NOMO-1 (cell line): ENCODE measurements around the gene KCNA5.

Experiments
- DNase-seq, 2 experiments: peaks; one replicate each; lab custom pipeline; 2025; ENCODE audit not compliant: unreplicated experiment in 2 of 2; lab: John Stamatoyannopoulos, UW

KCNA5 gene

DNA sequence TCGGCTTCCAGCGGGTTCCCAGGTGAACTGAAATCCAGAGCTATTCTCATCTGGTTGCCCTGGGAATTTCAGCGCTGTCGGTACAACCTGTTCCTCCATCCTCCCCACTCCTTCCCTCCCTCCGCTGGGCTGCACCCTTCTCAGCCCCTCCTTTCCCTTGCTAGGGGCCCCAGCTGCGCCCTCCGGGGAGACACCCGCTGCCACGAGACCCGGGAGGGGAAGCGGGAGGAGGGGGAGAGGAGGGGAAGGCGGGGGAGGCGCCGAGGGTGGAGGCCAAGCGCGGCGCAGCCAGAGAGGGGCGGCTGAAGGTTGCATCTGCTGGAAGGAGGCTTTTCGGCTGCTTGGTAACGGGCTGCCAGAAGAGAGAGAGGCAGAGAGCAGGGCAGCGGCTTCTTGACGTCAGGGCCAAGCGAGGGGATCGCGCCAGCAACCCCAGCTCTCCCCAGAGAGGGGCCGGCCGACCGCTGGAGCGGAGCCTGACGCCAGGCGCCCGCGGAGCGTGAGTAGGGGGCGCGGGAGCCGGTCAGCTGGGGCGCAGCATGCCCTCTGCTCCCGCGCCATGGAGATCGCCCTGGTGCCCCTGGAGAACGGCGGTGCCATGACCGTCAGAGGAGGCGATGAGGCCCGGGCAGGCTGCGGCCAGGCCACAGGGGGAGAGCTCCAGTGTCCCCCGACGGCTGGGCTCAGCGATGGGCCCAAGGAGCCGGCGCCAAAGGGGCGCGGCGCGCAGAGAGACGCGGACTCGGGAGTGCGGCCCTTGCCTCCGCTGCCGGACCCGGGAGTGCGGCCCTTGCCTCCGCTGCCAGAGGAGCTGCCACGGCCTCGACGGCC is at the start of gene KCNA5:
Gene KCNA5, plus strand, starts transcription at position 291 of the 831 bp plus-strand sequence. Its CDS starts 269 bp downstream, at position 560.
- DNase-seq = peak in 1 of 2 experiments; percentile 0

DNA sequence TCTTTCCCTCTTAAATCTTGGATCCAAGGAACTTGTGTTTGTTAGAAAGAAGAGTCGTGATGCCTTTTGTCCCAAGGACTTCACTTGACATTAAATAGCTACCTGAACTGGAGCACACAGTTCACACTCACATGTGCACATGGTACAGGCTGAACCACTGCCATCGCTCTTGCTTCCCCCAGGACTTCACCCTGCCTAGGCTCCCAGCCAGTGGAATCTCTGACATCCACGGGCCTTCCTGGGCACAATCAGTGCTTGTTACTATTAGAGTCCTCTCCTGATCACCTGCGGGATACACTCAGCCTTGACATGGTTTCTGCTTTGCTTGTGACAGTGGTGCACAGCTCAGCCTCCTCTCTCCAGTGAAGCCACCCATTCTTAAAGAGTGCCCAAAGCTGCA is 49.1 kb upstream of the KCNA5 start:
- no peak for DNase-seq

DNA sequence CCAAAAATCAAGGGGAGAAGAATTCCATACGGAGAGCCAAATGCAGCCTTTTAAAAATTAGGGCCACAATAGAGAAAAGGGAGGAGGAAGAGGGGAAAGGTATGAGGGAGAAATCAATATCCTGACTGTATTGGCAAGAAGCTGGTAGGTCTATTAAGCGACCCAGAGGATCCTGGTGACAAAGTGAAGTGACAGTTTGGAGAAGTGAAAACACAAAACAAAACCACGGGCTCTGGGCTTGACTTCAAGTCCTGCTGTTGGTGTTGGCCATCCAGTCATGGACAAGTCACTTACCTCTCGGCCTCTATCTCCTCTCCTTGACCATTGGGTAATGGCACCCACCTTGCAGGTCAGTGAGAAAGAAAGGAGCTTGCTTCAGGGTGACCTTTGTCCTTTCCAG is 47.0 kb upstream of the KCNA5 start:
- DNase-seq = peak in 1 of 2 experiments; percentile 35

DNA sequence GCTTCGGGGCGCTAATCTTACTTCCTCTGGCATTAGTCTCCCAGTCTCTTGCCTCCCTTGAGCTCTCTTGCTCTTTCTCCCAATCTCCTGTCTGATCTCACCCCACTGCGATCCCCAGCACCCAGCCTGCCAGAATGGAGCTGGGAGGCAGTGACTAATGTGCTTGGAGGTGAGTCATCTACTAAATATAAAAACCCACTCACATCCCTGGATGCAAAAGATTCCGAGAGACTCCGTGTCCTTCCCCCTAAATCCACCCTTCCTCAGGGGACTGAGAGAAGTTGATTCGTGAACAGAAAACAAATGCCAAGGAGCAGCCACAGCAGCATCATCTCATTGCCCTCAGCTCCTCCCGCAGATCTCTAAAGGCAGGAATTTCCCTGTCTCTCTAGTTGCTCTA is 45.7 kb upstream of the KCNA5 start:
- DNase-seq = no peak

DNA sequence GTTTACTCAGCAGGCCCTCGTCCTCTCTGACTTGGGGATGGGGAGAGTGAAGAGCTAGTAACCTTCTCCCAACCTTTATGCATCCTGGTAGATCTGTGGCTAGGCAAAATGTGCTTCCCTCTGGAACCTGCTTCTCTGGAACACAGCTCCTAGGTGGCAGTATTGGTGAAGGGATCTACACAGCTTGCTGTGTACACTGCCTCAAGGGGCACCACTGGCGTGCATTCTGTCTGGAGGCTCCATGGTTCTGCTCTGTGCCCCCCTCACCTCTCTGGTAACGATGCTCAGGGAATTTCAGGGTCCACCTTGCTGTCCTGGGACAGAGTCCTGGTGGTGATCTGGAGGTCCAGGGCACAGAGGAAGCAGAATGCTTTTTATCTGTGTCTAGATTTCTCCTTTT is 43.5 kb upstream of the KCNA5 start:
- no peak for DNase-seq

DNA sequence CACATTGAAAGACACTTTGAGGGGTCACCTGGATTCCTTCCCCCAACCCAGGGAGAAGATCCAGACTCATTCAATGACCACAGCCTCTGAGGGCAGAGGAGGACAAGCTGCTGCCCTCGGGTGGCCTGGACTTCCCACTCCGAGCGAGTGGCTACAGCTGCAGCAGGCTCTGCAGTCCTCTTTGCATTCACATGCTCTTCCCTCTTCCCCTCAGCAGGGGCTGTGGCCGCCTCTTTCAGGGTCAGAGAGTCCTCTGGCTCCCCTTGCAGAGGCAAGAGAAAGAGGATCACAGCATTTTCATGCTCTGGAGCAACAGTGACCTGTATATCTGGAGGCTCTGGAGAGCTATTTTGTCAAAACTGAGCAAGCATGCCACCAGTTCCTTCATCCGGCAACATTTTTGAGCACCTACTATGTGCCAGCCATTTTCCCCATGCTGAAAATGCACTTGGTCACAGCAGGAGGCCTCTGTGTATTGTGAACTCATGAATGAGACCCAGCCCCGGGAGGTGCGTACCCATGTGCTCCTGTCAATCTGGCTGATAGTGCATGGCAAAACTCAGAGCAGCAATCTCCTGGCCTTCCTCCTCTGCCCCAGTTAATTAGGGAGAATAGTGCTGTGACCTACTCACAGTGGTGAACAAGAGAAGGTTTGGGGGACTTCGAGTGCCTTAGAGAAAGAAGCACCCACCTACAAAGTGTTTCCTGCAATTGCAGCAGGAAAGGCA is 42.9 kb upstream of the KCNA5 start:
- DNase-seq = no peak

DNA sequence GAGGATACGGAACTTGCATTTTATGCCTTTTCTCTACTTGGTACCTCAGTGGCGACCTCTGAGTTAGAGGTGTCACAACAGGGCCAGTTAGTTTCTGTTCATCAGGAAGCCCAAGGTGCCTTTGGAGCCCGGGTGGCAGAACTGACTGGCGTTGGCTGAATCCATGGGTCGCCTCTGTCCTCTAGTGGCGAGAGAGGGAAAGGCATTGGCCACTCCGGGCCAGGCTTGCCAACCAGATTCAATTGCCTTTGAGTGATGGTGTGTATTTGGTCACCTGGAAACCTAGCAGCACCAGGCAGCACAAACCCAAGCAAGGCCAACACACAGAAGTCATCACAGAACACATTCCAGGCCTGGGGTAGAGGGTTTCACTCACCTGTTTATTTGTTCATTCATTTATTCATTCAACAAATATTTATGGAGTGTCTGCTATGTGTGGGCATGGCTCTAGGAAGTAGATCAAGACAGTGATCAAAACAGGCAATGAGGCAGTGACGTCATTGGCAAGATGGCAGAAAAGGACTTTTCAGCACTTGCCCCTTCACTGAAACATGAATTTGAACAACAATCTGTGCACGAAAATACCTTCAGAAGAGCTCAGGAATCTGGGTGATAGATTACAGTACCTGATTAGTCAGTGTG is 40.5 kb upstream of the KCNA5 start:
- DNase-seq = peak; percentile 58

DNA sequence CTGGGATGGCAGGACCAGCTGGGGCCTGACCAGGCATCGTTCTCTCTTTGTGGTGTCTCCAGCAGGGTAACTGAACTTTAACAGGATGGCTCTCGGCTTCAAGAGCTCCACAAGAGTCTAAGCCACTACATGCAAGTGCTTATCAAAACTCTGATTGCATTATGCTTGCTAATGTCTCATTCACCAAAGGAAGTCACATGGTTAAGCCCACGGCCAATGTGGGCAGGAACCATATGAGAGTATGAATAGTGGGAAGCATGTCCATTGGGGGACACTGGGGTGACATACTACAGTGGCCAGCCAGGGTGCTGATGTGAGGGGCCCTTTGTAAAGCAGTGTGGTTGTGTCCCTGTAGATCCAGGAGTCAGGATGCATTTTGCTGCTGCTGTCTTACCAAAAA is 35.0 kb upstream of the KCNA5 start:
- no peak for DNase-seq

DNA sequence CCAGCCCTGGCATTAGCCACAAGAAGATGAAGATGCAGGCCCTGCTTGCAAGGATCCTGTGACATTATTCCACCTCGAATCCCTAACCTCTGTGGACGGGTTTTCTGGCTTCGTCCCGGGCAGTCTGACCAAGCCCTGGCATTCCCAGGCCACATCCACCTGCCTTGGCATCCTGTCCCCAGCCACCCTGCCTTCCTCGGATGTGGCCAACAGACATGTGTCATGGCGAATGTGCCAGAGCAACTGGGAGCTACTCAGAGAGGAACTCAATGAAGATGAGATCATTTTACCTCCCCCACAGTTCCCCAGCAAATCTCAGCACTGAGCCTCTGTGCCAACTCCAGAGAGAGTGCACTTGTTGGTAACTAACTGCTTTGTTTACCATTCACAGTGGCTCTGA is 33.5 kb upstream of the KCNA5 start:
- no peak for DNase-seq

DNA sequence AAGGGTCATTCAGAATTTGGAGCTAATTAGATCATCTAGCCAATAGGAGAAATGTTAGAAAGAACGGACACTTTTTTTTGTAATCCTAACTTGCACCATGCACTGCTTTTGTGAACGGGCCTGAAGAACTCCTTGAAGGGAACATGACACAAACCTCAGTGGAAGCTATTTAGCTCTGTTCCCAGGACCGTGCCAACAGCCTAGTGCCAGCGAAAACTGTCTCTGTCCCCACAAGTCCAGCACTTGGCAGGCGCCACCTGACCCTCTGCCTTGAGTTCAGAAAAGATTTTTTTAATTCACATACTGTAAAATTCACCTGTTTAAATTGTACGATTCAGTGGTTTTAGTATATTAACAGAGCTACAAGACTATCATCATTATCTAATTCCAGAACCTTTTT is 31.3 kb upstream of the KCNA5 start:
- DNase-seq = no peak

DNA sequence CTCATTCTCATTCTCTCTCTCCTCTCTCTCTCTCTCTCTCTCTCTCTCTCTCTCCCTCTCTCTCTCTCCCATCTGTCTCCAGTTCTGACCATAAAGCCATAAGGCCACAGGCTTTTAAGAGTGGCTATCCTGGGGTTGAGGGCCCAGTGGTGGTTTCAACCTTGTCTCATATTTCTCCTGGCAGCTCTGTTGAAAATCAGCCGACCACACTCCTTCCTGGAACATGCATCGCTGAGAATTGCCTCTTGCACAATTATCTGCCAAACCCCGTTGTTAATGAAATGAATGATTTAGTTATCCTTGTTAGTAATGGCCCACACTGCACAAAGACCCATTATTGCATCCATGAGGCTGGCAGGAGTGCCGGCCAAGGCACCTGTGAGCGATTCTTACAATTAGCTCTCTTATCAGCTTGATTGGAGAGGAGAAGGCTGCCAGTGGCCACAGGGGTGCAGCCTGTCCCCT is 30.4 kb upstream of the KCNA5 start:
- peak in 1 of 2 experiments; percentile 15 for DNase-seq

DNA sequence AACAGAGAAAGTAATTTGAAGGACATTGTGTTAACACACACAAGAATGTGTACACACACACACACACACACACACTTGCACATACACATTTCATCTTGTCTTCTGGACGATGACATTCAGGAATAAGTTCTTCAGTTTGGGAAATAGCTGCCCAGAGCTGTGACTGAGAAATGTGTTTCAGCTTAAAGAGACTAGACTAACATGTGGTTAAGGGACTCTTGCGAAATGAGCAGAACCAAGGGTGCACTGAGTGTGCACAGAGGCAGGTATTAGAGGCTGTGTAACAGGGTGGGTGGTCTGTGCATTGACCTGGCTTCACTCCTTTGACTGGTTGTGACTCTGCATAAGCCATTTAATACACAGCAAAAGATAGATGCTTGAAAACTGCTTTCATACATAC is 29.4 kb upstream of the KCNA5 start:
- DNase-seq = peak in 1 of 2 experiments; percentile 33

DNA sequence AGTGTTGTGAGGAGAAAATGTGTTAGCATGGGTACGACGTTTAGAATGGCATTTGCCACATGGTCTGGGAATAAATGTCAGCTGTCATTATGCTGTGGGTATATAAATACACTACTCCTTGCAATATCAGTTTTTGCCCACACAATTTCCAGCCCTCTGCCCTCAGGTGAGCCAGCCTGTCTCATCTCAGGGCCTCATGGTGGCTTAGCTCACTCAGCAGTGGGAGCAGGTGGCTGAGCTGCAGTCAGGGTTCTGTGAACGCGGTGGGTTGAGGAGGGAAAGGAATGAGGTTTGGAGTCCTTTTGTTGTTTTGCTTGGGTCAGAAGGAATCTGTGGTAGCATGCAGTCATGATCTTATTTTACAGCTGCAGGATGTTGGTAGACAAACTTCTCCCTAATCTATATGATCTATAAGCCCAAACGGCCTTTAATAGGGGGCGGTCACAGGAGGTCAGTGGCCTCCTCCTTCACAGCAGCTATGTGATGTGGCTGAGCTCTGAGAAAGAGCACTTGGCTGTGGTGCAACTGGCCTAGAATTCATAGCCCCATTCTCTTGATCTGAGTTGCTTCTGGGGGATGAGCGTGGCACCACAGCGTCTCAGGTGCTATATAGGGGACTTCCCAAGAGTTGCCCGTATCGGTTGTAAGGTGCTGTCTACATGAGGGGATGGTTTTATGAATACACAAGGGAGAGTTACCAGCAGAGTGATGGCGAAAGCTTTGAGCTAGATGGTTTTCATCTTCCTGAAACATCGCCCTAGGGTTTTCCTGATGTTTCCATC is 27.8 kb upstream of the KCNA5 start:
- DNase-seq = no peak

DNA sequence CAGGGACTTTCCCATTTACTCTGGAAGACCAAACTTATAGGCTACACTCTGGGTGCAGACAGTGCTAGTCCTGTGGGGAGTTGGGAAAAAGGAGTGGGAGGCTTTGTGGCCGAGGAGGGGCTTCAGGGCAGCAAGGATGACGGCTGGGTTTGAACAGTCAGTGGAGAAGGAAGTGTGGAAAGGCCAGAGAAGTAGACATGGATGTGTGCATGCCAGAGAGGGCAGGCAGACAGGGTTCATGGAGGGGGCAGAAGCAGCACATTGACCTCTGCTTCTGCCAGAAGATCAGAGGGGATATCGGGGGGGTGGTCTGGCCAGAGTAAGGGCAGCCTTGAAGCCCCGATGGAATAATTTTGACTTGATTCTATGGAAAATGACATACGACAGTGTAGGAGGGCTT is 27.2 kb upstream of the KCNA5 start:
- DNase-seq = no peak

DNA sequence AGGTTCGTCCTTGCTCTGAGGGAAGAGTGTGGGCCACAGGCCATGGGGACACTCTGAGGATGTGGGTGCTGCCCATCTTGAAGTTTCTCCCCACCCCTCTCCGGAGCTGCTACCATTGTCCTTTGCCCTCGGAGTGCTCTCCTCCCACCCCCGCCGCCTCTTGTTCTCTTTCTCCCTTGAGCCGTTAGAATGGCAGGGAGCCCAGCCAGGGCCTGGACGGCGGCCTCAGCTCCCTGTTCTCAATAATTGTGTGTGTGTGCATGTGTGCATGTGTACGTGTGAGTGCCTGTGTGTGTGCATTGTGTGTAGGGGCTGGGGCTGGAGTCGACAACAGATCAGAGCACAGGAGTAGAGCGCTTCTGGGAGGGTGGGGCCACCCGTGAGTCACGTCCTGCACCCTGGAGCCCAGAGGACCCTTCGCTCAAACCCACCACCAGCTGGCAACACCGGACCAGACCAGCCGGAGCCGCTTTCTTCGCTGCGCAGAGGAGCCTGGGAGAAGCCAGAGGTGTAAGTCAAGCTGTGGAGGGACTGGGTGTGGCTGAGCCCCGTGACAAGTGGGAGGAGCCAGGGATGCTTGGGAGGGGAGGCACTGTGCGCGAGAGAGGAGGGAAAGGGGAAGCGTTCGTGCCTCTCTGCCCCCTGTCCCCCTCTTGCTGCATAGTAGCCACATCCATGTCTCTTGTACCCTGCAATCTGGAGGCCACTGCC is 25.9 kb upstream of the KCNA5 start:
- peak; percentile 8 to 18 for DNase-seq

DNA sequence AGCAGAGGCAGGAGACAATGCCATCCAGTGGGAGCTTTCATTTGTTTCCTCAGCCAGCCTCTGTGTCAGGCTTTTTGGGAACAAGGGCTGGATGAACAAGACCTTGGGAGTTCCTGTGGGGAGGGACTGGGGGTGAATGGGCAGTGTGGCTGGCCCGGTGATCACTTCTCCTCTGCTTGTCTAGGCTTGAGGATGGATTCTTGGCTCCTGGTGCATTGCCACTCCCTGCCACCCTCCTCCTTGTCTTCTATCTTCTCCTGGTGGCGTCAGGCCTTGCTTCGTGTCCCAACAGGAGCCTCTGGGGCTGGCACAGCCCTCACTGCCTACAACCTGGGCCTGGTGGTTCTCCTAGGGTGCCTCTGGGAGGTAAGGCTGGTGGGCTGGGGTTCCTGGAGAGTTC is 25.0 kb upstream of the KCNA5 start:
- no peak for DNase-seq

DNA sequence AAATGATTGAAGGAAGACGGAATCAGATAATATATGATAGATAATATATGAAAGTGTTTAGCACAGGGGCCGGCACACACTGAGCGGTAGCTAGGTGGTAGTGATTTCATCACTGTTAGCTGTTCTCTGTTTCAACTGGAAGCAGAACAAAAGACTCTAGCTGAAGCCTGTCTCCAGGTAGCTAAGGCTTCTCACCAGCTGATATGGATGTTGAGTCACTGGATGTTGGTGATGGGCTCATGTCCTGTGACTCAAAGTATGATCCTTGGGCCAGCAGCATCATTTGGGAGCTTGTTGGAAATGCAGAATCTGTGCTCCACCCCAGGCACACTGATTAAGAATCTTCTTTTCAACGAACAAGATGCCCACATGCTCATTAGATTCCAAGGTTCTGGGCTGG is 21.7 kb upstream of the KCNA5 start:
- no peak for DNase-seq

DNA sequence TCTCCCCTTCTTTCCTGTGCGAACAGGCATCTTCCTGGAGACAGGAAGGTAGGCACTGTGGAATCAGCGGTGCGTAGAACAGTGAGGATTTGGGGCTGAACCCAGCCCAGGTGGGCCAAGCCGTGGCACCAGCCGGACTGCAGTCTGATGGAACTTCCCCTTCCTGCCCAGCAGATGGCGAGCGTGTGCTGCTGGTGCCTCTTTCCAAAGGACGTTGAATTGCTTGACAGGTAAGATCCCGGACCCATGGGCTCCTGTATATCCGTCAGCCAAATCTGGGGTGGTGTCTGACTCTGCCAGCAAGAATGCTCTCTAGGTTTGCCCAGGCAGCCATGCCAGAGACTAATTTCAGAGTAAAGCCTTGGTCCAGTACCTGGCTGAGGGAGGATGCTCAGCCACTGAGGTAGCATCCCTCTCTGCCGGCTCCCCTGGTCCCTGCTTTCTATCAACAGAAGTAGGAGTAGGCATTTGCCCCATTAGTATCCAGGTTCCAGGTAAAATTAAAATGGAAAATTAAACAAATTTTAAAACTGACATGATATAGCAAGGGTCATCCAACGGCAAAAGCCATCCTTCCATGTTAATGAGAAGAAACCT is 21.1 kb upstream of the KCNA5 start:
- peak in 1 of 2 experiments; percentile 42 for DNase-seq

DNA sequence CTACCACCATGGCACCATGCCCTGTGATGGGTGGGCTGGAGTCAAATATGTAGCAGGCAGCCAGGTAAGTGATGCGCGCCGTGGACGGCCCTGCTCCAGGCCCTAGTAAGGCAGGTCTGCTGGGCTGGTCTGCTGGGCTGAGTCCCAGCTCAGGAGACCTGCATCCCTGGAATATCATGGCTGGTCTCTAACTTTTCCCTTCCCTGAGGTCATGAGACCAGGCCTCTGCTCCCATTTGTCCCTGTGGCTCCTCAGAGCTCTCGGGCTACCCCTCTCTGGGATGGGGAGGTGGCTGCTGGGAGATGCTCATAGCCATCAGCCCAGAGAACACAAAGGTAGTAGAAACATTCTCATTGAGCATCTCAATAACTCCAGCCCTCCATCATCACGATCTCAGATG is 19.8 kb upstream of the KCNA5 start:
- no peak for DNase-seq
